HG03066 (cell line): ENCODE results near the gene NOL9.
"Not testable (repeated sequence)": the region's sequence is repeated elsewhere in the genome, so short reads cannot be mapped to it uniquely, and the experiment has no call there.

ENCODE experiments used
- ATAC-seq: cut with Tn5 transposase; IDR thresholded peaks from one replicate; pipeline ENCODE4 v1.9.1; 2021; ENCODE audit warnings: low read depth; ENCODE audit not compliant: unreplicated experiment

The NOL9 gene

DNA sequence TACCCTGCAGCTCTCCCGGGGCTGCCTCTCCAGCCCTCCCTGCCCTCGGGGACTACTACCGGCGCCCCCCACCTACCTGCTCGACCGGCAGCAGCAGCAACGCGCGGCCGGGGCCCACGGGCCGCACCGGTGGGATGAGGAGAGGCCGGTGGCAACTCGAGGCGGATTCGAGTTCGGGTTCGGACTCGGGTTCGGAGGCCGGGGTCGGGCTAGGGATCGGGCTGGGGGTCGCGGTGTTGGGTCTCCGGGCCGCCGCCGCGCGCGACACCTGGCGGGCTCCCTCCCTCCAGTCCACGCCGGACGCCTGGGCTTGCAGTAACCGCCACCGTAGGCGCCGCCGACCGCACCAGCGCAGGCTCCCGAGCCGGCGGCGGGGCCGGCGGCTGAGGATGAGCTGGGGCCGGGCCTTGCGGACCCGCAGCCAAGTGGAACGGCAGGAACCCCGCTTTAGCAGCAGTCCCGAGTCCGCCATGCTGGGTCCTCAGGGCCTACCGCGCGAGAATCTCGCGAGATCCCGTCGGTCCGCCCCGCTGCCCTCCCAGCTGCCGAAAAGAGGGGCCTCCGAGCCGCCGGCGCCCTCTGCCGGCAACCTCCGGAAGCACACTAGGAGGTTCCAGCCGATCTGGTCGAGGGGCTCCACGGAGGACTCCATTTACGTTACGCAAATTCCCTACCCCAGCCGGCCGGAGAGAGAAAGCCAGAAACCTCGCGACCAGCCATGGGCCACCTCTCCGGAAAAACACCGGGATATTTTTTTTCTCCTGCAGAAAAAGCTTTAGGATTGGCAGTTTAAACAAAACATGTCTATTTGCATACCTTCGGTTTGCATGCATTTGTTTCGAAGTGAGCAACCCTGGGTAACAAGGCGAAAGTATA lies at the start of gene NOL9:
NOL9 (minus strand) TSS at position 483 of the 876 bp plus-strand sequence; CDS start at position 472, 11 bp downstream.
- peak; percentile 93 for ATAC-seq

DNA sequence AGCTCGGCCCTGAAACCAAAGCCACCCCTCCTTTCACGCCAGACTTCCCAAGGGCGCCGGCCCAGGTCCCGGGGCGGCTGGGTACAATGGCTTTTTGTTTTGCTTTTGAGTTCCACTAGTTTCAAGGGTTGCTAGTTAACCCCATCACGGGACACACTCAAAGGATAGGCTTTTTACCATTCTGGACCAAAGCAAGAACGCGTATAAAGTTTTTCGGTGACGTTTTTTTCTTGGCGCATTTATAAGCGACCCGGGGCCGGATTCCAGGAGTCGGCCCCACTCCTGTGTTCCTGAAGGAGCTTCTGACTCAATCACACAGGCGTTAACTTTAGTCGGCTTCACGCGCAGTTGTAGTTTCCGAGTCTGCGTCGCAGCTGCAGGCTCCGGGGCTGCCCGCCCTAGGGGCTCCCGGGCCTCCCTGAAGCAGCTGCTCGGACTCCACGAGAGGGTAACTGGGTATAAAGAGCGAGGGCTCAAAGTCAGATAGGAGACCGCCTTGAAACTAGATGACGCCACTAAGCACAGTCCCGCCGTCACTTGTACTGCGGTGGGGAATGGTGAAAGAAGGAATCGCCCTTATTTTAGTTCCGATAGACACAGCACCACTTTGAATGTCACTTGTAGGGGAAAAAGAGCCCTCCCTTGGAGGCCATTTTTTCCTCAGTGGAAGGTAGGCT lies 49.1 kb upstream of the NOL9 start:
- ATAC-seq, result peak; percentile 31

DNA sequence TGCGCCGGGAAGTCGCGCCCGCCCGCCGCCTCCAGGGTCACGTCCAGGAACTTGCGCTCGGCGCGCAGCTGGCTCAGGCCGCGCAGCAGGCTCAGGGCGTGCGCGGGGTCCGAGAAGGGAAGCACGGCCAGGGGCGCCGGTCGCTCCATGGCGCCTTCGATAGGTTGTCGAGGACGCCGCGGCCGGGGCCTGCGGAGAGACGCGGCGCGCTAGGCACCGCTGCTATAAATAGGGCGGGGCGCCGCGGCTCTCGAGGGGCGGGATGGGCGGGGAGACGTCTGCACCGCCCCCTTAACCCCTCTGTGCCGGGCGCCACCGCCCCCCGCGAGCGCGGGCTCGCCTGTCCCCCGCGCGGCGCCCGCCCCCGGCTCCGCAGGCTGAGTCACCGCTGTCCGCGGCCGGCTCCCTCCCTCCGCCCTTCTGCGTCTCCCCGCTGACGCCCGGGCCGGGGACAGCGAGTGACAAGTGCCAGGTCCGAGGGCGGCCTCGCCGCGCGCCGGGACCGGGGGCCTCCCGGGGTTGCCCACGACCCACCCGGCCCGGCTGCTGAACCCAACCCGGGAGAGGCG lies 48.4 kb upstream of the NOL9 start, which contains the start of gene KLHL21:
KLHL21 (minus strand) TSS at position 201 of the 569 bp plus-strand sequence; CDS start at position 149, 52 bp downstream.
- ATAC-seq, result peak; percentile 42

DNA sequence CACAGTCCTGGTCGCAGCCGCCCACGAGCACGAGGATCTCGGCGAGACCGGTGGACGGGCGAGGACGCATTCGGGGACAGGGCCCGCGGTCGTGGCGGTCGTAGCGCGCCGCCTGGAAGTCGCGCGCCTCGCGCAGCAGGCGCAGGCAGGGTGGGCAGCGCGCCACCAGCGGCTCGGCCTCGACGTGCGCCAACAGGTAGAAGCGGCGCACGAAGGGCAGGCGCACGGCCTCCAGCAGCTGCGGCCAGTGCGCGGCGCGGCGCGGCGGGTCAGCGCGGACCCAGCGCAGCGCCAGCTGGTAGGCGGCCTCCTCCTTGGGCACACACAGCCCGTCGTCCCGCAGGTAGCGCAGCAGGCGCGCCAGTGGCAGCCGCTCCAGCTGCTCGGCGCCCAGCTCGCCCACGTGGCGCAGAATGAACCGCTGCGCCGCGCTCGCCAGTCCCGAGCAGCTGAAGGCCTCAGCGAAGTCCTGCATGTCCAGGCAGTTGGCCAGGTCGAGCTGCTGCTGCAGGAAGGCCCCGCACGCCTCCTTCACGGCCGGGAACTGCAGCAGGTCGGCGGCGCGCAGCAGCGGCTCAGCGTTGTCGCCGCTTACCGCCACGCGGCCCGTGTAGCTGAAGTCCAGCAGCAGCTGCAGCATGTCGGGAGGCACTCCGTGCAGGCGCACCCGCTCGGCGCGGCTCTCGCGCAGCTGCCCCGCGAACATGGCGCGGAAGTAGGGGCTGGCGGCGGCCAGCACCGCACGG lies 47.8 kb upstream of the NOL9 start:
- ATAC-seq, result peak; percentile 22

DNA sequence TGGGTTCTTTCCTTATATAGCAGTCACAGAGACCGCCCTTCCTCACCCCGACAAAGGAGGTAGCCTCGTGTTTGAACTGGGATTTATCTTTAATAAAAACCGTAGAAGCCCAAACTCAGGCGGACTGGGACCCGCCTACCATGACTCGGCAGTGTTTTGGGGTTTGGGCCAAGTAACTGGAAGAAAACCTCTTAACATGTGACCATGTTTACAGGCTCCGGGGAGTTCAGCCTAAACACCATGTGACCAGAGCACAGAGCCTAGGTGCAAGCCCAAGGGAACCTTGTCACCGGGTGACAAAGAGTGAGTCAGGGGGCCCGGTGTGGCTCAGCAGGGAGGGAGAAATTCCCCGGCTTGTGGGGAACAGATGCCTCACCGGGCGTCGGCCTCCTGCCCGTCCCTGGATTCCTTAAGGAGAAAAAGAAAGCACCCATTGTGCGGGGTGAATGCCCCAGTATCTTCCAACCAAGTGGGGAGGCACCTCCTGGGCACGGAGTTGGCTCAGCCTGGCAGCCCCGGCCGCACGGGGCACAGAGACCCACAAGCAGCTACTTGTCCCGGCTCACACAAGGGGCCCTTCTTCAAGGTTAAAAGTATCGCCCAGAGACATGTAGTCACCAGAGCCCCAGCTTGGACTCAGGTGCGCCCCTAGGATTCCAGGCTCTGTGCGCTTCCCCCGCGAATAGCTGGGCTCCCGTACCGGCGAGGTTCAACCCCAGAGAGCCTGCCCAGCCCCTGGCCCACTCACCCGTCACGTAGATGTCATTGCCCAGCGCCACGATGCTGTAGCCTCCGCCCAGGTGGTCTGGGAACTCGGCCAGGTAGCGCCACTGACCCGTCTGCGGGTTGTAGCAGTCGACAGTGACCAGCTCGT lies 47.0 kb upstream of the NOL9 start:
- ATAC-seq, result no peak

DNA sequence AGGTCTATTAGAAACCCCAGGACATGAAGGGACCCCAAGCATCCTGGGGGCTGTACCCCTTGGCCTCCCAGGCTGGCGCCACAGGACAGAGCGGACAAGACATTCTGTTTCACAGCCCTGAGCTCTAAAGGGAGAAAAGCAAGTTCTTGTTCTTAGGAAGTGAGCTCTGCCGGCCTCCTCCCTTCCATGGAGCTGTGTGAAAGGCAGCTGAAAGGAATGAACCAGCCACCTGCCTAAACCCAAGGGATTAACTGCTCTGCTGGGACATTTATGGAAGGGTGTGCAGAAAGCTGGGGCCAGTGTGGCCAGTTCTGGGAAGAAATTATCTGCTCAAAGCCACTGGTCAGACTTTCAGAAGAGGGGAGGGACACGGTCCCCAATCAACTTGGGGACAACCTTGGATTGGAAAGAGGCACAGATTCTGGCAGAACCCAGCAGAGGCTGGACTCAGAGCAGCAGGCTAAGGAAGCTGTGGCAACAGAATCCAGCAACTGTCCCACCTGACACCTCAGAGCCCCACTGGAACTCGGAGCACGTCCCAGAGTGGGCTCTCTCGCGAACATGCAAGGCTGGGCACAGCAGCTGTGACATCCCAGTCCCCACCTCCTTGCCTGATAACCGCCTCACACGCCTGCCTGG lies 46.2 kb upstream of the NOL9 start:
- no peak for ATAC-seq

DNA sequence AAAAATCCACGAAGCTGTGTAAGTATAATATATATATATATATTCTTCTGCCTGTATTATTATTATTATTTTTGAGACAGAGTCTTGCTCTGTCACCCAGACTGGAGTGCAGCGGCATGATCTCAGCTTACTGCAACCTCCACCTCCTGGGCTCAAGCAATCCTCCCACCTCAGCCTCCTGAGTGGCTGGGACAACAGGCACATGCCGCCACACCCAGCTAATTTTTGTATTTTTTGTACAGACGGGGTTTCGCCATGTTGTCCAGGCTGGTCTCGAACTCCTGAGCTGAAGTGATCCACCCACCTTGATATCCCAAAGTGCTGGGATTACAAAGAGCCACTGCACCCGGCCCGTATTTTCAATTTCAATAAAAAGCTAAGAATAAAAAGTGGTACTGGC lies 45.7 kb upstream of the NOL9 start:
- not testable (repeated sequence) for ATAC-seq

DNA sequence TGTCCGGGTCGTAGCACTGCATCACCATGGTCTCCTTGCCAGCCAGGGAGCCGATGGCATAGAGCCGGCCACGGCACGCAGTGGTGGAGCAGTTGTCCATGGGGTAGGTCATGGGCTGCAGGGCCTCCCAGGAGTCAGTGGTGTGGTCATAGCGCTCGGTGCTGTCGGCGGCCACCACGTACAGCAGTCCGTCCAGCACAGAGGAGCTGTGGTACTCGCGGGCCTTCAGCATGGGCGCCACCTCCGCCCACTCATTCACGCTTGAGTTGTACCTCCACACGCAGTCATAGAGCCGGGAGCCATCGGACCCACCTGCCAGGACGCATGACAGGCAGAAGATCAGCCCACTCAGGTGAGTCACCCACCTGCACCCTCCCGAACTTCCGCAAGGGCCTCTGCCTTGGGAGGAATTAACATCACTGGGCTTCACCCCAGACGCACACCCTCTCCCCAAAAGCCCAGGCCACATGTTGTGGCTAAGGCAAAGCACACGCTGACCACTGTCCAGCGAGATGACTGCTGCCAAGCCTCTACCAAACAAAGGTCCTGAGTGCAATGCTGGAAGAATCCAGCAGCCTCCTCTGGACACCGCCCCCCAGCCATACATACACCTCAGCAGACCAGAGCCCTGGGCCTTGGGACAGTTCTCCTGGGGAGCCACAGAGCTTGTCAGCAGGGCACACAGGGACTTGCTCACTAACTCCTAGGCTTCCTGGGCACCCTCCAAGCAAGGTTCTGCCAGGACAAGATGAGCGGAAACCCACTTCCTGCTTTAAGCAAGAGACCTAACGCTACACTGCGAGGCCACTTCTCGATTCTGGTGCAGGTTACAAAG lies 45.0 kb upstream of the NOL9 start:
- ATAC-seq, result no peak

DNA sequence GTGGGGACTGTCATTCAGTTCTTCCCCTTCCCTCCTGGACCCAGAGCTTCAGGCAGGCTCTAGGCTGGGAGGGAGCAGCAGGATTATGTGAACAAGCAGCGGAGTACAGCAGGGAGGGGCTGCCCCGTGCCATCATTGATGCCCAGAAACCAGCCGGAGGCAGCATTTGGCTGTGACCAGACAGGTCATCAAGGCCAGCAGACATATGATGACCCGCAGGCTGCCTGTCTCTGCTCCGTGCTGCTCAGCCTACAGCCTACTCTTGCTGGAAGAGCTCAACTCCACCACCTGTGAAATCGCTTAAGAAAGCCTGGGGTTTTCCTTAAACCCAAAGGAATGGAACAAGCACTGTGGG lies 43.4 kb upstream of the NOL9 start:
- ATAC-seq, result no peak

DNA sequence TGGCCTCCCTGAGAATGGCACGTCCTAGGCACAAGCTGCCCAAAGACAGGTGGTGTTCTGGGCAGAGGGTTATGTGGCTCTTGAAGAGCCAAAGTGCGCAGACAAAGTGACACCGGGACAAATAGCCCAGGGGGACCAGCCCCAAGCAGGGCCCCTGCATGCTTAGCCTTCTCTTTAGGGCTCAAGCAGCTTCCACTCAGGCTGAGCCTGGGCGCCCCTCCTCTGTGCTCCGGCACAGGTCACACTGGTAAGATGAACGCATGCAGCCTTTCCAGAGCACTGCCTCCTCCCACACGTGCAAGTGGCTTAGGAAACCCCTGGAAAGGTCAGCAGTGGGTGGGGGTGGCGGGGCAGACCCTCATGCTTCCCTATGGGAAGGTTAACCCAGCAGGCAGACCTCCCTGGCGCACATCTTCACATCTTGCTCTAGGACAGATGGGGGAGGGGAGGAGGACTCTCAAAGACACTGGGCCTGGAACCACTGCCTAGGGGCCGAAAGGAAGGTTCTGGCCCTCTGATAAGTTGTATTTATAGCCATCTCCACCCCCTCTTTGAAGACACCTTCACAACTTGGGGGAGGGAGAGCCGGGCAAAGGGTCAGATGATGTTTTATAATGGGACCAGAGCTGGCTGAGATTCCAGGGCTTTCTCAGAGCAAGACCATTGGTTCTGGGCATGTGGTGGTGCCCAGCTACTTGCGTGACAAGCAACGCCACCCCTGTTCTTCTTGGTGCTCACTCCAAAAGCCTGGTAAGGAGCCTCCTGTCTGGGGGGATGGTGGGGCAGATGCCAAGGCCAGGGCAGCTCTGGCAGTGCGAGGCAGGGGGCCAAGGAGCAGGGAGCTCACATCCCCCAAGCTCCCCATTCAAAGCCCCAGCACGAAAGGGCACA lies 42.8 kb upstream of the NOL9 start:
- no peak for ATAC-seq

DNA sequence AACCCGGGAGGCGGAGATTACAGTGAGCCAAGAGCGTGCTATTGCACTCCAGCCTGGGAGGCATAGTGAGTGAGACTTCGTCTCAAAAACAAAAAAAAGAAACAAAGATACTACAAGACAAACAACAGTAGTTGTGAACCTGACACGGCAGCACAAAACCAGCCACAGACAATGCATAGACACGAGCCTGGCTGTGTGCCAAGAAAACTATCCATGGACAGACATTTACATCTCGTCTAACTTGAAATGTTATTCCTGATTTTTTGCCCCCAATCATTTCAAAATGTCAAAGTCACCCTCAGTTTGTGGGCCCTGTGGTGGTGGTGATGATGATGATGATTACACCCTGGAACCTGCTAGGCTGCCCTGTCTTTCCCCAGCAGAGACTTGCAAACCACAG lies 42.0 kb upstream of the NOL9 start:
- ATAC-seq, result no peak

DNA sequence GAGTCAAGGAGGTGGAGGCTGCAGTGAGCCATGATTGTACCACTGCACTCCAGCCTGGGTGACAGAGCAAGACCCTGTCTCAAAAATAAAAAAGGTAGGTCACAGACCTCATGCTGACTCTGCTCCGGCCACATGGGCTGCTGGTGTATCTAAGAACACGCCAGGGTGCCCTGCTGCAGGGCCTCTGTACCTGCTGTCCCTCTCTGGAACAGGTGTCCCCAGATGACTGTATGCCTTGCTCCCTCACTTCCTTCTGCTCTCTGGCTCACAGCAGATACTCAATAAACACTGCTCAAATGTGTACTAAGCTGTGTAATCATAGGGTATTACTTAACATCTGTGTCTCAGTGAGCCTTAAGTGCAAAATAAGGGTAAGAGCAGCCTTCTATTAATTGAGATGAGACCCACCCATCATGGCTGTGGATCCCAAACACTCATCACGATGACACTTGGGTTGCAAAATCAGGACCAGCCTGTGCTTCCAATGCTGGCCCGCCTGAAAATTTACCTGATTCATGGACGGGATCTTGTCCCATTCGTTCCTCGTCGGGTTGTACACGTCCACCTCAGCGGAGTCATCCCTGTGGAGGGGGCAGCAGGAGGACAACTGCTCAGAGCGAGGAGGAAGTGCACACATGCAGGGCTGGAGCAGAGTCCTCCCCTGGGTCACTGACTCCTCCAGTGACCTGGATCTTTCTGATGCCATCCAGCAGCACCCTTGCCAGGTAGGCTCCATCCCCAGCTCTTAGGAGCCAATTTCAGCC lies 40.8 kb upstream of the NOL9 start:
- no peak for ATAC-seq

DNA sequence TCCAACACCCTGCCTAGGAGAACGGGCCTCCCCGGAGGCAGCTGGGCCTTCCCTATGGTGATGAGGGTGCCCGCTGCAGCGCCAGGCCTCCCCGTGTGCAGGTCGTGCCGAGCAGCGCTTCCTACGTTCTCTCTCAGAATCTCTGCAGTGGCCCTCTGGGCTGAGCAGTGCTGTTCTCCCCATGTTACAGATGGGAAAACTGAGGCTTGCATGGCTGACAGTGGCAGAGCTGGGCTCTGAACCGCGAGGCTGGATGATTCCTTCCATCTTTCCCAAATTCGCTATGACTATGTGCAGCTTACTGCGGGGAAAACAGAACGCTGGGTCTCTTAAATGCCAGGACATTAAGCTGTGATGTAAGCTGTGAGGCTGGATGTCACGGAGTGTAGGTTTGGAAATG lies 39.5 kb upstream of the NOL9 start:
- ATAC-seq, result no peak

DNA sequence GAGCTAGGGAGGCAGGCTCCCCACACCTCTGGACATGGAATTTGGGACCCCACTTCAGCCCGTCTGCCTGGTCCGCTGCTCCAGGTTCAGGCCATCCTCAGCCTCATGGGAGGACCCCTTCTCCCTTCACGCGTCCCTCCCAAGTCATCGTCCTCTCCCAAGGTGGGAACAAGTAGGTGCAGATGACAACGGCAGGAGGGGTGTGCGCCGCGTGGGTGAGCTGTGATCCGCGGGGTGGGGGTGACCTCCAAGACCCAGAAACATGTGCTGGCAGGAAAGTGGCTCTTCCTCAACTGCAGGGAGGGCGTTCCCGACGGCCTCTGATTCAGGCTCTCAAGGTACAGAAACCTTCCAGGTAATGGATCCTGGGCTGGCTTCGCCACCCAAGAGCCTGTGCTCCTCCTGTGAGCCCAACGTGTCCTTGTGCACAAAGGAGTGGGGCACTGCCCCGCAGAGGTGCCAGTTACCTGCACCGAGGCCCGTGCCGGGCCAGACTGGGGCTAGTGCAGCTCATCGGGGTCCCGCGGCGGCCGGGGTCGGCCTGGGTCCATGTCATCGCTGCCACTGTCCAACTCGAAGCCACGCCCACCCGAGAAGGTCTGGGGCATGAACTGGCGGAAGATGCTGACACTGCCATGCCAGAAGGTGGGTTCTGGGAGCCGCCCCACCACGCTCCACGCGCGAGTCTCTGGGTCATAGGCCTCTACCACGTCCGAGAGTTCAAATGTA lies 38.7 kb upstream of the NOL9 start:
- no peak for ATAC-seq

DNA sequence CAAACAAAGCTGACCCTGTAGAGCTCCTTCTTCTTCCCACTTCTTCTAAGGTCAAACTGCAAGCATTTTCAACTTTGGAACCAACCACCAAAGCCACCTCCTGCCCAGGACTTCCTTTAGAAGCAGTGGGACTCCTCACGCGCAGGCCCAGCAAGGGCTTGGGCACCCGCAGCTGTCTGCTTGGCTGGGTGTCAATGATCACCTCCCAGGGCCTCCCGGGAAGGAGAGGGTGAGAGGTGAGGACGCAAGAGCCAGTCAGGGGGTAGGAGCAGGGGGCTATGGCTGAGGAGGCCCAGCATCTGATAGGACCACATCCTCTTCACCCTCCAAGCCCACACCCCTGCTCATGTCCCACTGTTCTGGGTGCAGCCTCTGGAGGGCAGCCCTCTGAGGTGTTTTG lies 38.1 kb upstream of the NOL9 start:
- ATAC-seq, result no peak

DNA sequence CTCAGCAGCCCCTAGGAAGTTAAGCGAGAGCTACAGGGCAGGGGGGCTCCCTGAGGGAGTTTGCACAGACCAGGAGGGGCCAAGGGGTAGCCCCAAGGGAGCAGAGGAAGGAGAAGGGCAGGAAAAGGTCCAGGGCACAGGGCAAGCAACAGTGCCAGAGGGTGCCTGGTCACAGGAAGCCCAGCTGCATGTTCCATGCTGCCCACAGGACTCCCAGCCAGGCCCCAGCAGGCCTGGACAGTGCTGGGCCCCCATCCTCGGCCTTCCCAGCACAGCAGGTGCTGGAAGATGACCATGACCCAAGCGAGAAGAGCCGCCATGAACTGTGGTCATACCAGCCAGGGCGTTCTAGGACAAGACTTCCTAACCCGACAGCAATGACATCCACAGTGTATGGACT lies 37.3 kb upstream of the NOL9 start:
- ATAC-seq, result no peak
